Smooth muscle cell (in vitro differentiated cells): ENCODE data around the gene PRAC1. TPM values are rescaled to one million over a fixed set of nuclear protein-coding genes. Genes with fewer than 3 reads are reported as not detected.
A peak's percentile ranks its signal among the peaks of the same experiment; 100 is the strongest.

ENCODE experiments used
- DNase-seq: peaks from one replicate; lab custom pipeline; 2025; ENCODE audit not compliant: unreplicated experiment; lab: John Stamatoyannopoulos, UW
- H2AFZ ChIP-seq: fragments of 200-600 bp; sonication (generic); 2 replicates; pipeline ENCODE4 v1.6.0; 2016; ENCODE audit warnings: antibody characterized with exemption, low read depth, mild to moderate bottlenecking
- H3F3A ChIP-seq: fragments of 200-600 bp; sonication (generic); 2 replicates; pipeline ENCODE4 v1.6.0; 2017; ENCODE audit warnings: antibody characterized with exemption, low read depth
- H3K27ac ChIP-seq: fragments of 200-600 bp; sonication (generic); 2 replicates; pipeline ENCODE4 v1.5.1; 2016; ENCODE audit warnings: low read depth, mild to moderate bottlenecking
- H3K27me3 ChIP-seq: fragments of 200-600 bp; sonication (generic); 2 replicates; pipeline ENCODE4 v1.6.1; 2016; ENCODE audit warnings: low read depth, mild to moderate bottlenecking
- H3K36me3 ChIP-seq: fragments of 200-600 bp; sonication (generic); 2 replicates; pipeline ENCODE4 v1.5.1; 2016; ENCODE audit warnings: low read depth
- H3K4me1 ChIP-seq: fragments of 200-600 bp; sonication (generic); 2 replicates; pipeline ENCODE4 v1.5.1; 2016; ENCODE audit warnings: low read depth
- H3K4me2 ChIP-seq: fragments of 200-600 bp; sonication (generic); 2 replicates; pipeline ENCODE4 v1.6.0; 2016; ENCODE audit warnings: mild to moderate bottlenecking
- H3K4me3 ChIP-seq: fragments of 200-600 bp; sonication (generic); 2 replicates; pipeline ENCODE4 v1.5.1; 2016; ENCODE audit warnings: mild to moderate bottlenecking
- H3K79me2 ChIP-seq: fragments of 200-600 bp; sonication (generic); 2 replicates; pipeline ENCODE4 v1.6.0; 2016; ENCODE audit warnings: low read depth, mild to moderate bottlenecking
- H3K9ac ChIP-seq: fragments of 200-600 bp; sonication (generic); 2 replicates; pipeline ENCODE4 v1.6.0; 2016; ENCODE audit warnings: low read depth
- H3K9me3 ChIP-seq: fragments of 200-600 bp; sonication (generic); replicated peaks from 2 replicates; pipeline ENCODE4 v1.5.1; 2016; ENCODE audit warnings: low read depth
- H4K20me1 ChIP-seq: fragments of 200-600 bp; sonication (generic); 2 replicates; pipeline ENCODE4 v1.6.0; 2016; ENCODE audit warnings: low read depth
- CTCF ChIP-seq: fragments of 200-600 bp; sonication (generic); IDR thresholded peaks from 2 replicates; pipeline ENCODE4 v1.5.1; 2017; ENCODE audit warnings: borderline replicate concordance, mild to moderate bottlenecking, antibody characterized with exemption; ENCODE audit not compliant: insufficient read depth, poor library complexity, severe bottlenecking
- WGBS: methylation state at CpG from one replicate; pipeline ENCODE4 v1.1.7; 2016; ENCODE audit warnings: low lambda C conversion rate; 5-methylcytosine and 5-hydroxymethylcytosine counted together
- polyA plus RNA-seq: library from polyadenylated mRNA; unstranded; fragments of >200 nt; fragmentation: Nextera tagmentation; extraction: Ambion mirVana; gene quantifications from 2 replicates; pipeline ENCODE4 v1.2.1, GENCODE V29; 2016
- total RNA-seq: library from RNA; depleted of rRNA; stranded (reverse); fragments of >200 nt; gene quantifications from 2 replicates; pipeline ENCODE4 v1.2.3, GENCODE V29; 2014

The PRAC1 gene
- total and polyA plus RNA-seq, 2 experiments from 2014 or later, result 6.5 TPM; not detected in 1

DNA sequence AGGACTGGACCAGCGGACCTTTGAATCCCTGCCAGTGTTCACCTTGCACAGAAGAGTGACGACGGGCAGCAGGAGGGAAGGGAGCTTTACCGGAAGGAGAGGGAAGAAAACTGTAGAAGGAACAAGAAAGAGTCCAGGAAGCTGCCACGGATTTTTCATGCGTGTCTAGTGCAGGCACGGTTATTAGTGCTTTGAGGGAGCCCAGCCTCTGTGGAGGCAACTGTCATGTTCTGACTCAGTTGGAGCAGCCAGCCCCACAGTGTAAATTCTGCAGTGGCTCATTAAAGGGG is 12.7 kb upstream of the PRAC1 start:
- no peak for TF ChIP-seq CTCF

DNA sequence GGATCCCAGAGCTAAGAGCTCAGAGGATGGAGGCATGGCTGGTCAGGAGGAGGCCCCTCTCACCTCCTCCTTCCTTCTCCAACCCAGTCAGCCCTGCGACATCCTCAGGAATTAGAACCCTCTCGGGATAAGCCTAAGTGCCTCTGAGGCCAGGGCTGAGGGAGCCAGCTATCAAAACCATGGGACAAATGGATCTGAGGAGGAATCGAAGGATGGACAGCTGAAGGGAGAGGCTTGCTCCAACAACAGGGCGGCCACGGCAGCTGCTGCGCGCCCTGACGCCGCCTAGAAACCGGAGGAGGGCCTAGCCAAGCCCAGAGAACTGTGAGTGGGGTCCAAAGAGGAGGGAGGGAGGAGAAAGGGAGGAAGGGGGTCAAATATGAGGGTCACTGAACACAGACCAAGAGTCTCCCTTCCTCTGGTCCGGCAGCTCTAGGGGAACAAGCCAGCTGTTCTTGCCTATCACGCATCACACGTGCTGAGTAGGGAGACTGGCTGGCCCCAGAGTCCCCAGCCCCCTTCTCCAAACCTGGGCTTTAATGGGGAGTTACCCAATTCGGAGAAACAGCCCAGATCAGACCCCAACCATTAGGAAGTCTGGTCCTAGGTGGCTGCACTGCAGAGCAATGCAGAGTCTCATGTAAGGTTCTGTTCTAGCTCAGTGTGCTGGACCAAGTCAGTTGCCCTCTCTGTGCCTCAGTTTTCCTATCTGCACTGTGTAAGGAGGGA is 12.2 kb upstream of the PRAC1 start:
- H3K36me3 ChIP-seq, result no peaks in the 10 kb centered on the region
- peak overlapping the region; percentile 83 for H3K4me2 ChIP-seq
- WGBS, result 34% methylated on average over 14 of the region's 14 CpGs
- no peak for TF ChIP-seq CTCF
- H3K27me3 ChIP-seq, result peaks cover 80% of the 10 kb centered on the region
- no peaks in the 10 kb centered on the region for H3K4me1 ChIP-seq
- H3K4me3 ChIP-seq, result peak overlapping the region; percentile 42
- no peak overlapping the region for H3K27ac ChIP-seq
- no peaks in the 10 kb centered on the region for H4K20me1 ChIP-seq
- no peaks in the 10 kb centered on the region for H3K79me2 ChIP-seq
- no peaks in the 10 kb centered on the region for H3K9me3 ChIP-seq
- DNase-seq, result no peak
- peak overlapping the region; percentile 85 for H2AFZ ChIP-seq
- no peak overlapping the region for H3K9ac ChIP-seq
- no peaks in the 10 kb centered on the region for H3F3A ChIP-seq

More for the DNA sequence above, 12.7 kb upstream of the PRAC1 start:
- H3K27me3 ChIP-seq, result peaks cover 85% of the 10 kb centered on the region
- no peaks in the 10 kb centered on the region for H3K4me1 ChIP-seq
- DNase-seq, result no peak
- no peaks in the 10 kb centered on the region for H3K79me2 ChIP-seq
- no peaks in the 10 kb centered on the region for H3K36me3 ChIP-seq
- H3K9me3 ChIP-seq, result no peaks in the 10 kb centered on the region
- H4K20me1 ChIP-seq, result no peaks in the 10 kb centered on the region
- 25% methylated on average over 7 of the region's 7 CpGs for WGBS
- no peak overlapping the region for H2AFZ ChIP-seq
- peak overlapping the region; percentile 14 for H3K27ac ChIP-seq
- H3K4me2 ChIP-seq, result peak overlapping the region; percentile 83
- H3K9ac ChIP-seq, result no peak overlapping the region
- H3K4me3 ChIP-seq, result no peak overlapping the region
- no peaks in the 10 kb centered on the region for H3F3A ChIP-seq

DNA sequence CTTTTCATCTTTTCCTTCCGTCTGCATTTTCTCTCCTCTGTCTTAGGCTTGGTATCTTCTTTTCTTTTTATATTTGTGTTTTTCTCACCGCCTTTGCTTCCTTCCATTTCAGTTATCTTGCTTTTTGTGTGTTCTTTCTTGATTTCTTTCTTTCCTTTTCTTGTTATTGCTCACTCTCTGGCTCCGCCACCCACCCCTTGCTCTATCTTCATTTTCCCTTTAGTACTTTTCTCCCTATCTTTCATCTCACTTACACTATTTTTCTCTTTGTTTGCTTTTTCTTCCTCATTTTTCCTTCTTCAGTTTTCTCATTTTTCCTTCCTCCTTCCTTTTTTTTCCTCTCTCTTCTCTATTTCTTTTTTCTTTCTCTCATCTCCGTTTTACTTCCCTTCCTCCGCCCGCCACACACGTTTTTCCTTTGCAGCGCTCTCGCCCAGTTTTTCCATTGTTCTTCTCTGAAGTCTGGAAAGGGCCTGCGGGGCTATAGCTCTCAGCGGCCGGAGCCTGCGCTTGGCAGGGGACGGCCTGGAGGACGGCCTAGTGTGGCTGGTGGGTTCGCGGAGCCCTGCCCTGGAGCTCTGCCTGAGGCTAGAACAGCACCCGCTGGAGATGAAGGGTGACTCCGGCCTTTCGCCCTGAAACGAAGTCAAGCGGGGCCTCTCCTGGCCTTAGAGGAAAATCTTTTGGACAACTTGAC is 11.5 kb upstream of the PRAC1 start:
- no peak for DNase-seq
- H3K27ac ChIP-seq, result no peak overlapping the region
- H4K20me1 ChIP-seq, result no peaks in the 10 kb centered on the region
- H2AFZ ChIP-seq, result peak overlapping the region; percentile 85
- peak overlapping the region; percentile 83 for H3K4me2 ChIP-seq
- H3K9me3 ChIP-seq, result no peaks in the 10 kb centered on the region
- WGBS, result 16% methylated on average over 22 of the region's 22 CpGs
- no peaks in the 10 kb centered on the region for H3K36me3 ChIP-seq
- H3K4me3 ChIP-seq, result peak overlapping the region; percentile 42
- no peak for TF ChIP-seq CTCF
- H3K27me3 ChIP-seq, result peaks cover 73% of the 10 kb centered on the region
- H3K4me1 ChIP-seq, result no peaks in the 10 kb centered on the region
- H3K9ac ChIP-seq, result no peak overlapping the region
- no peaks in the 10 kb centered on the region for H3K79me2 ChIP-seq
- H3F3A ChIP-seq, result no peaks in the 10 kb centered on the region
